Left colon (tissue), 2 donors: ENCODE data around the gene ARMC12. TPM values are rescaled to one million over a fixed set of nuclear protein-coding genes. Genes with fewer than 3 reads are reported as not detected.
"Not testable (repeated sequence)": the region's sequence is repeated elsewhere in the genome, so short reads cannot be mapped to it uniquely, and the experiment has no call there.

ENCODE experiments used
- ATAC-seq: fragments of 200-7000 bp; cut with Tn5 transposase; one replicate; pipeline ENCODE4 v1.9.1; 2020; ENCODE audit warnings: mild to moderate bottlenecking, moderate library complexity
- DNase-seq, 2 donors: peaks; one replicate each; pipeline ENCODE4 v3.0.0-alpha.2; 2020
- intact Hi-C, 2 donors: fragments of 100-400 bp; cut with DNase I in 1 of 2; cut with micrococcal nuclease in 1 of 2; formaldehyde crosslinking; loops; one replicate each; pipeline versions ENCODE4 v1.11.2 to v1.14.0; 2022; cut with DNase I, micrococcal nuclease
- long read RNA-seq: library from polyadenylated mRNA; unstranded; transcript quantifications from one replicate; pipeline ENCODE4 v2.0.0, GENCODE V29; 2021
- total RNA-seq, 2 donors: library from RNA; stranded (reverse); fragmentation: NEBNext Ultra II Directional; extraction: Animal tissue kit (Norgen Biotek cat#: 25700); gene quantifications; one replicate each; pipeline ENCODE4 v1.2.1, GENCODE V29; 2021
- donor health status: DM: no; HTN: no; CAD: no.
- donor health status: DM: yes; HTN: yes; CAD: no.

Gene ARMC12
- under 1 TPM in 1 of 2 donors, not detected in 1; 0.46 TPM for total RNA-seq
- long read RNA-seq, result 0 reads

GRCh38 chr6:35736982-35737412 lies at the start of gene ARMC12:
Gene ARMC12 (plus strand): TSS chr6:35737032. CDS start chr6:35737109, 77 bp downstream.
- intact Hi-C loops, result loop anchor here (2.0 to 10.0 kb wide), 4 partner anchors 150 to 214 kb away; no protein-coding TSS in a partner anchor
- ATAC-seq (no peak), DNase-seq (peak in 1 of 2 donors; percentile 21)

GRCh38 chr6:35687658-35688604 lies 48.9 kb upstream of the ARMC12 start:
- intact Hi-C loops, result loop anchor here in 1 of 2 donors (5.0 kb wide), 1 partner anchor 39 kb away; no protein-coding TSS in a partner anchor
- DNase-seq (peak; percentile 68 to 81), ATAC-seq (peak; percentile 75)

- intact Hi-C loops, result loop anchor here in 1 of 2 donors (5.0 kb wide), 1 partner anchor 39 kb away; no protein-coding TSS in a partner anchor
- DNase-seq (peak; percentile 97), ATAC-seq (peak; percentile 87)
Observed at GRCh38 chr6:35688605-35689322, 48.1 kb upstream of the ARMC12 start, which contains the start of gene FKBP5. Gene FKBP5 (minus strand): TSS chr6:35688915. CDS start chr6:35642824, 46,091 bp downstream.

GRCh38 chr6:35690006-35690405 lies 46.8 kb upstream of the ARMC12 start:
- DNase-seq, ATAC-seq, intact Hi-C loops: not testable (repeated sequence)

- DNase-seq, result no peak
- ATAC-seq, result no peak
- intact Hi-C loops, result no loop called here
Observed at GRCh38 chr6:35690484-35690883, 46.3 kb upstream of the ARMC12 start.

- intact Hi-C loops, result no loop called here
- DNase-seq, result peak; percentile 40 to 86
- no peak for ATAC-seq
Observed at GRCh38 chr6:35691027-35691824, 45.6 kb upstream of the ARMC12 start.

- DNase-seq (no peak), ATAC-seq (no peak)
- intact Hi-C loops, result no loop called here
Observed at GRCh38 chr6:35694462-35694861, 42.4 kb upstream of the ARMC12 start.

GRCh38 chr6:35698430-35698829 lies 38.4 kb upstream of the ARMC12 start:
- ATAC-seq, intact Hi-C loops: not testable (repeated sequence)

GRCh38 chr6:35698858-35699257 lies 38.0 kb upstream of the ARMC12 start:
- no peak for ATAC-seq
- no peak for DNase-seq
- intact Hi-C loops, result no loop called here

More at GRCh38 chr6:35698430-35698829, 38.4 kb upstream of the ARMC12 start:
- not testable (repeated sequence) for DNase-seq

- intact Hi-C loops, result no loop called here
- ATAC-seq, result no peak
- no peak for DNase-seq
Observed at GRCh38 chr6:35703554-35703953, 33.3 kb upstream of the ARMC12 start.

- DNase-seq, result no peak
- intact Hi-C loops, result no loop called here
- ATAC-seq, result no peak
Observed at GRCh38 chr6:35706468-35706867, 30.4 kb upstream of the ARMC12 start.

- no peak for DNase-seq
Observed at GRCh38 chr6:35707714-35708407, 29.0 kb upstream of the ARMC12 start.

GRCh38 chr6:35708585-35708984 lies 28.2 kb upstream of the ARMC12 start:
- ATAC-seq (no peak), DNase-seq (no peak)
- intact Hi-C loops, result no loop called here

More at GRCh38 chr6:35707714-35708407, 29.0 kb upstream of the ARMC12 start:
- ATAC-seq, result no peak
- intact Hi-C loops, result no loop called here

GRCh38 chr6:35710241-35710847 lies 26.5 kb upstream of the ARMC12 start:
- ATAC-seq (peak; percentile 39), DNase-seq (no peak)
- intact Hi-C loops, result no loop called here

GRCh38 chr6:35711731-35712130 lies 25.1 kb upstream of the ARMC12 start:
- ATAC-seq (no peak), DNase-seq (no peak)
- intact Hi-C loops, result no loop called here

- DNase-seq, result no peak
- no peak for ATAC-seq
- intact Hi-C loops, result no loop called here
Observed at GRCh38 chr6:35713006-35713767, 23.6 kb upstream of the ARMC12 start.

- intact Hi-C loops, result no loop called here
Observed at GRCh38 chr6:35716798-35717197, 20.0 kb upstream of the ARMC12 start.

More at GRCh38 chr6:35716798-35717197, 20.0 kb upstream of the ARMC12 start:
- DNase-seq, result no peak
- peak; percentile 39 for ATAC-seq
